ENCODE measurements around the gene LGALS3BP. TPM values are rescaled to one million over a fixed set of nuclear protein-coding genes. Genes with fewer than 3 reads are reported as not detected.
A peak's percentile ranks its signal among the peaks of the same experiment; 100 is the strongest.

Gene LGALS3BP
- total and polyA plus RNA-seq, 2 of the 13 experiments (the other 11 are each of a cell fraction or from before 2014, with no cell fraction given) = 137 to 332 TPM

- TF ChIP-seq ARHGAP35 (CRISPR knock-in tag; IDR thresholded peaks at IDR 0.05; ENCODE audit: borderline replicate concordance) (peak; percentile 75; the same call in 1 of the 2 replicates), STAT6 (CRISPR knock-in tag; IDR thresholded peaks at IDR 0.05; ENCODE audit: borderline replicate concordance) (no peak), CBX2 (IDR thresholded peaks at IDR 0.05; ENCODE audit: low read depth, low read length) (no peak), CBX2 (CRISPR knock-in tag; IDR thresholded peaks at IDR 0.05; ENCODE audit: low read depth) (no peak), ZEB1 (IDR thresholded peaks at IDR 0.05; ENCODE audit: insufficient replicate concordance, low read depth) (no peak), SMYD3 (CRISPR knock-in tag; IDR thresholded peaks at IDR 0.05) (no peak), ZNF446 (CRISPR knock-in tag; IDR thresholded peaks at IDR 0.05) (peak; percentile 65; the same call in 1 of the 2 replicates), KAT7 (CRISPR knock-in tag; IDR thresholded peaks at IDR 0.05; ENCODE audit: borderline replicate concordance) (peak; percentile 80; the same call in 1 of the 2 replicates), ZNF580 (CRISPR knock-in tag; IDR thresholded peaks at IDR 0.05; ENCODE audit: borderline replicate concordance, low read depth) (no peak), SP5 (CRISPR knock-in tag; IDR thresholded peaks at IDR 0.05; ENCODE audit: borderline replicate concordance, low read depth) (no peak), NCOA1 (CRISPR knock-in tag; IDR thresholded peaks at IDR 0.05) (no peak), EEA1 (CRISPR knock-in tag; IDR thresholded peaks at IDR 0.05; ENCODE audit: borderline replicate concordance) (no peak), PRDM10 (CRISPR knock-in tag; IDR thresholded peaks at IDR 0.05; ENCODE audit: low read depth) (no peak), ZNF570 (CRISPR knock-in tag; IDR thresholded peaks at IDR 0.05; ENCODE audit: borderline replicate concordance) (no peak)
- TF ChIP-seq, protein P1, sequence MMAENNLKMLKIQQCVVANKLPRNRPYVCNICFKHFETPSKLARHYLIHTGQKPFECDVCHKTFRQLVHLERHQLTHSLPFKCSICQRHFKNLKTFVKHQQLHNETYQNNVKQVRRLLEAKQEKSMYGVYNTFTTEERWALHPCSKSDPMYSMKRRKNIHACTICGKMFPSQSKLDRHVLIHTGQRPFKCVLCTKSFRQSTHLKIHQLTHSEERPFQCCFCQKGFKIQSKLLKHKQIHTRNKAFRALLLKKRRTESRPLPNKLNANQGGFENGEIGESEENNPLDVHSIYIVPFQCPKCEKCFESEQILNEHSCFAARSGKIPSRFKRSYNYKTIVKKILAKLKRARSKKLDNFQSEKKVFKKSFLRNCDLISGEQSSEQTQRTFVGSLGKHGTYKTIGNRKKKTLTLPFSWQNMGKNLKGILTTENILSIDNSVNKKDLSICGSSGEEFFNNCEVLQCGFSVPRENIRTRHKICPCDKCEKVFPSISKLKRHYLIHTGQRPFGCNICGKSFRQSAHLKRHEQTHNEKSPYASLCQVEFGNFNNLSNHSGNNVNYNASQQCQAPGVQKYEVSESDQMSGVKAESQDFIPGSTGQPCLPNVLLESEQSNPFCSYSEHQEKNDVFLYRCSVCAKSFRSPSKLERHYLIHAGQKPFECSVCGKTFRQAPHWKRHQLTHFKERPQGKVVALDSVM (CRISPR knock-in tag; IDR thresholded peaks at IDR 0.05) = no peak
These were observed 29.9 kb upstream of the LGALS3BP start, which contains the start of gene CANT1 (continued) for GRCh38 chr17:79009397-79010303.

All from HepG2 (cell line).